Lower leg skin (tissue), 3 donors: ENCODE data around the gene SH2B3.

ENCODE experiments used
- CTCF ChIP-seq, 3 donors: fragments of 450-650 bp; IDR thresholded peaks; one replicate each; pipeline ENCODE4 v1.5.1; 2016; ENCODE audit warnings: antibody characterized with exemption in 3 of 3, mild to moderate bottlenecking in 3 of 3, moderate library complexity in 2 of 3
- POLR2A ChIP-seq, 2 donors: fragments of 450-650 bp; IDR thresholded peaks; one replicate each; pipeline ENCODE4 v1.6.1; 2016 to 2017; ENCODE audit warnings: antibody characterized with exemption in 2 of 2, mild to moderate bottlenecking in 1 of 2, moderate library complexity in 1 of 2

- TF ChIP-seq CTCF (IDR thresholded peaks at IDR 0.05) (no peak), POLR2A (IDR thresholded peaks at IDR 0.05) (no peak)
Measured at GRCh38 chr12:111457071-111457470, 51.3 kb downstream of the SH2B3 start.
